TTC549 (cell line): ENCODE results near the gene RTN4.
"Not testable (repeated sequence)": the region's sequence is repeated elsewhere in the genome, so short reads cannot be mapped to it uniquely, and the experiment has no call there.

Experiments used
- FAIRE-seq: peaks from 2 replicates; lab custom pipeline; 2012; peaks lifted over from hg19 to GRCh38; lab: Jason Lieb, UNC

RTN4 gene, protein sequence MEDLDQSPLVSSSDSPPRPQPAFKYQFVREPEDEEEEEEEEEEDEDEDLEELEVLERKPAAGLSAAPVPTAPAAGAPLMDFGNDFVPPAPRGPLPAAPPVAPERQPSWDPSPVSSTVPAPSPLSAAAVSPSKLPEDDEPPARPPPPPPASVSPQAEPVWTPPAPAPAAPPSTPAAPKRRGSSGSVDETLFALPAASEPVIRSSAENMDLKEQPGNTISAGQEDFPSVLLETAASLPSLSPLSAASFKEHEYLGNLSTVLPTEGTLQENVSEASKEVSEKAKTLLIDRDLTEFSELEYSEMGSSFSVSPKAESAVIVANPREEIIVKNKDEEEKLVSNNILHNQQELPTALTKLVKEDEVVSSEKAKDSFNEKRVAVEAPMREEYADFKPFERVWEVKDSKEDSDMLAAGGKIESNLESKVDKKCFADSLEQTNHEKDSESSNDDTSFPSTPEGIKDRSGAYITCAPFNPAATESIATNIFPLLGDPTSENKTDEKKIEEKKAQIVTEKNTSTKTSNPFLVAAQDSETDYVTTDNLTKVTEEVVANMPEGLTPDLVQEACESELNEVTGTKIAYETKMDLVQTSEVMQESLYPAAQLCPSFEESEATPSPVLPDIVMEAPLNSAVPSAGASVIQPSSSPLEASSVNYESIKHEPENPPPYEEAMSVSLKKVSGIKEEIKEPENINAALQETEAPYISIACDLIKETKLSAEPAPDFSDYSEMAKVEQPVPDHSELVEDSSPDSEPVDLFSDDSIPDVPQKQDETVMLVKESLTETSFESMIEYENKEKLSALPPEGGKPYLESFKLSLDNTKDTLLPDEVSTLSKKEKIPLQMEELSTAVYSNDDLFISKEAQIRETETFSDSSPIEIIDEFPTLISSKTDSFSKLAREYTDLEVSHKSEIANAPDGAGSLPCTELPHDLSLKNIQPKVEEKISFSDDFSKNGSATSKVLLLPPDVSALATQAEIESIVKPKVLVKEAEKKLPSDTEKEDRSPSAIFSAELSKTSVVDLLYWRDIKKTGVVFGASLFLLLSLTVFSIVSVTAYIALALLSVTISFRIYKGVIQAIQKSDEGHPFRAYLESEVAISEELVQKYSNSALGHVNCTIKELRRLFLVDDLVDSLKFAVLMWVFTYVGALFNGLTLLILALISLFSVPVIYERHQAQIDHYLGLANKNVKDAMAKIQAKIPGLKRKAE

GRCh38 chr2:55050100-55050994 lies at the start of gene RTN4:
TSS of gene RTN4 (minus strand) at chr2:55050451. CDS start at chr2:55050300, 151 bp downstream.
- FAIRE-seq = peak; percentile 97

- FAIRE-seq = no peak
Measured at GRCh38 chr2:55099493-55099877, 49.2 kb upstream of the RTN4 start.

GRCh38 chr2:55097461-55098410 lies 47.5 kb upstream of the RTN4 start:
- FAIRE-seq = no peak

GRCh38 chr2:55097082-55097460 lies 46.8 kb upstream of the RTN4 start:
- no peak for FAIRE-seq

DNA sequence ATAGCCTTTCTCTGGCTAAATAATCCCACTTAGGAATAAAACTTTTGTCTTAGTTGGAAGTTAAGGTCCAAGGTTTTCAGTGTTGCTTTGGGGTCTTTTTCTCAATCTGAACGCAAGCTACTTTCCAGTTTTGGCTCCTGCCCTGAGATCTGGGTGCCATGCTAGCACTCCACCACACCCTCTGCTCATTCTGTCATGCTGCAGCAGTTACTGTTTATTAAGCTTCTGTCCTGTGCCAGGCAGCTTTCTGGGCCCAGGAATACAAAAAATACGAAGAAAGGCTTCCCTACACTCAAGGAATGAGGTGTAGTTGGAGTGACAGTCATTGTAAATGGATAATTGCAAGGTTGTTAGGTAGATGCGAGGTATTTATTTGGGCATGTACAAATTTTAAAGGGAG lies 46.3 kb upstream of the RTN4 start:
- no peak for FAIRE-seq

- no peak for FAIRE-seq
Measured at GRCh38 chr2:55093381-55093780, 43.1 kb upstream of the RTN4 start.

- FAIRE-seq = no peak
Measured at GRCh38 chr2:55092439-55092838, 42.2 kb upstream of the RTN4 start.

- FAIRE-seq = not testable (repeated sequence)
Measured at GRCh38 chr2:55091681-55092080, 41.4 kb upstream of the RTN4 start.

GRCh38 chr2:55090702-55091101 lies 40.5 kb upstream of the RTN4 start:
- FAIRE-seq = no peak

GRCh38 chr2:55089726-55090125 lies 39.5 kb upstream of the RTN4 start:
- no peak for FAIRE-seq

DNA sequence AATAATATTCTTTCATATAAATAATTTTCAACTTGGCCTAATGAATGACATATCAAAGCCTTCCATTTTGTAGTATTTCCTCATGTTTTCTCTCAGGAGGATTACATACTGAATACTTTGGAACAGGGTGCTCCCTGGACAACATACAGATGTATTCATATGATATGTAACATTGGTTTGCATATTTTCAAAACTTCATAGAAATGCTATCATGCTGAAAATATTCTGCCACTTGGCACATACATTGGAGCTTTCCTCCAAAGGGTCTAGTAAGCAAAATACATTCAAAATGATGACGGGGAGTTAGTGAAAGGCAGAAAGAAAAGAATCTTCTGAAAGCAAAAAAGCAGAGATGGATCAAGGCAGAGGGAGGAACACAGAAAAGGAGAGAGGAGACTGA lies 38.1 kb upstream of the RTN4 start:
- no peak for FAIRE-seq

DNA sequence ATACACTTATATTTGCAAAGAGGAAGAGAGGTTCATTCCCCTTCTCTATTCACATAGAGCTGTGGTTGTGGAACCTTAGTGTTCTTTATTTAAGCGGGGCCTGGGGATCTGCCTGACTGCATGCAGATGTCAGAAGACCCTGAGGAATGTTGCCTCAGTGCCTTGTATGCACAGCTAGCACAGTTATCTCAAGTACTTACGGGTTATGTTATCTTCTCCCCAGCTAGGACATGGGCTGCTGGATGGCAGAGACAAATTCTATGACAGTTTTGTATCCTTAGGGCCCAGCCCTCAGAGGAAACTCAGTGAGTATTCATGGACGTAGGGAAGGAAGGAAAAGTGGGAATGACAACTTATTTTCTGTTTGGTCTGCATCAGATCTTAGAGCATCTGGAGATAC lies 37.7 kb upstream of the RTN4 start:
- FAIRE-seq = no peak

- FAIRE-seq = no peak
Measured at GRCh38 chr2:55087501-55087900, 37.2 kb upstream of the RTN4 start.

- no peak for FAIRE-seq
Measured at GRCh38 chr2:55085113-55086040, 35.1 kb upstream of the RTN4 start.

GRCh38 chr2:55084641-55085040 lies 34.4 kb upstream of the RTN4 start:
- no peak for FAIRE-seq

- no peak for FAIRE-seq
Measured at GRCh38 chr2:55080204-55080738, 30.0 kb upstream of the RTN4 start.

DNA sequence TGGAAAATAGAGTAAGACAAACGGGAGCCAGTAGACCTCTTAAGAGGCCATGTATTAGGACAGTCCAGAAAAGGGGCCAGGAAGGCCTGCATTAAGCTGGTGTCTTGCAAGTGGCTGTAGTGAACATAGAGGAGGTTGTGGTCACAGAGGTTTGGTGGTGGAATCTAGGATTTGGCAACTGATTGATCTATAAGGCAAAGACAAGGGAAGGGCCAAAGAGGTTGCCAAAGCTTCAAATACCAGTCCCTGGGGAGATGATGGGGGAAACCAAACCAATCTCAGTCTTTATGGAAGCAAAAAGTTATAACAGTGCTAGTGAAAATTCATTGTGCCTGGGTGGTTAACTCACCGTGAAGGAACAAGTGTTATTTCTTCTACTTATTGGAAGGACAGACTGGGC lies 28.7 kb upstream of the RTN4 start:
- no peak for FAIRE-seq

GRCh38 chr2:55076721-55077120 lies 26.5 kb upstream of the RTN4 start:
- no peak for FAIRE-seq

DNA sequence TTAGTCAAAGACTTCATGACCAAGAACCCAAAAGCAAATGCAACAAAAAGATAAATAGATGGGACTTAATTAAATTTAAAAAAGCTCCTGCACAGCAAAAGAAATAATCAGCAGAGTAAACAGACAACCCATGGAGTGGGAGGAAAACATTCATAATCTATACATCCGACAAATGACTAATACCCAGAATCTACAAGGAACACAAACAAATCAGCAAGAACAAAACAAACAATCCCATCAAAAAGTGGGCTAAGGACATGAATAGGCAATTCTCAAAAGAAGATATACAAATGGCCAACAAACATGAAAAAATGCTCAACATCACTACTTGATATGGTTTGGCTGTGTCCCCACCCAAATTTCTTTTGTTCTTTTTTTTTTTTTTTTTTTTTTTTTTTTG lies 25.8 kb upstream of the RTN4 start:
- FAIRE-seq = not testable (repeated sequence)
